Peyer's patch (tissue), 4 donors: ENCODE data around the gene CSMD2.

ENCODE experiments used
- POLR2A ChIP-seq, 2 donors: fragments of 450-650 bp; IDR thresholded peaks; one replicate each; pipeline ENCODE4 v1.5.1; 2017; ENCODE audit warnings: antibody characterized with exemption in 2 of 2, mild to moderate bottlenecking in 2 of 2, moderate library complexity in 2 of 2
- TF ChIP-seq, protein P1 (sequence below), 6 experiments: fragments of 450-650 bp in 4 of 6; fragments of 200-600 bp in 2 of 6; sonication (generic) in 1 of 6; IDR thresholded peaks; one replicate each; pipeline ENCODE4 v1.5.1; 2017 to 2019; ENCODE audit warnings: antibody characterized with exemption in 6 of 6, mild to moderate bottlenecking in 3 of 6, moderate library complexity in 1 of 6

DNA sequence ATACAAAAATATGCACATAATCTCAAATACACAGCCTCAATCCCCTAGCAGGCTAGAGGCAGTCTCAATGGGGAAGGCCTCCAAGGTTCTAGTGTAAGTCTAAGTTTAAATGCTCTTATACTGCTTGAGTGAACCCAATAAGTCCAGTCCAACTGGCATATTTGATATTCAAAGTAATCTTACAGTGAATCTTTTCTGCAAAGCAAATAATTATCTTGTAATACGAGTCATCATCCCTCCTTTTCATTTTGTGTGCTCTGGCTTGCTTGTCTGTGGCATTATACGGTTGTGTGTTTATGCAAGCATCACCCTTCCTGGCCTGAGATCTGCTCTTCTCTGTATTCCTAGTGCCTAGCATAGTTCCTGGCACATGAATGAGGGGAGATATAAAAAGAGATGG is 468.1 kb downstream of the CSMD2 start:
- no peak for TF ChIP-seq POLR2A (IDR thresholded peaks at IDR 0.05)
- TF ChIP-seq, protein P1, sequence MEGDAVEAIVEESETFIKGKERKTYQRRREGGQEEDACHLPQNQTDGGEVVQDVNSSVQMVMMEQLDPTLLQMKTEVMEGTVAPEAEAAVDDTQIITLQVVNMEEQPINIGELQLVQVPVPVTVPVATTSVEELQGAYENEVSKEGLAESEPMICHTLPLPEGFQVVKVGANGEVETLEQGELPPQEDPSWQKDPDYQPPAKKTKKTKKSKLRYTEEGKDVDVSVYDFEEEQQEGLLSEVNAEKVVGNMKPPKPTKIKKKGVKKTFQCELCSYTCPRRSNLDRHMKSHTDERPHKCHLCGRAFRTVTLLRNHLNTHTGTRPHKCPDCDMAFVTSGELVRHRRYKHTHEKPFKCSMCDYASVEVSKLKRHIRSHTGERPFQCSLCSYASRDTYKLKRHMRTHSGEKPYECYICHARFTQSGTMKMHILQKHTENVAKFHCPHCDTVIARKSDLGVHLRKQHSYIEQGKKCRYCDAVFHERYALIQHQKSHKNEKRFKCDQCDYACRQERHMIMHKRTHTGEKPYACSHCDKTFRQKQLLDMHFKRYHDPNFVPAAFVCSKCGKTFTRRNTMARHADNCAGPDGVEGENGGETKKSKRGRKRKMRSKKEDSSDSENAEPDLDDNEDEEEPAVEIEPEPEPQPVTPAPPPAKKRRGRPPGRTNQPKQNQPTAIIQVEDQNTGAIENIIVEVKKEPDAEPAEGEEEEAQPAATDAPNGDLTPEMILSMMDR (IDR thresholded peaks at IDR 0.05): no peak
